HG02973 (cell line): ENCODE measurements around the gene RAB19.
"Not testable (repeated sequence)": the region's sequence is repeated elsewhere in the genome, so short reads cannot be mapped to it uniquely, and the experiment has no call there.

ENCODE experiments used
- ATAC-seq: cut with Tn5 transposase; IDR thresholded peaks from one replicate; pipeline ENCODE4 v1.9.1; 2021; ENCODE audit warnings: moderate library complexity; ENCODE audit not compliant: unreplicated experiment

Gene RAB19

GRCh38 chr7:140400381-140400780 is 3.5 kb upstream of the RAB19 start:
- ATAC-seq: no peak

- ATAC-seq: no peak
Observed at GRCh38 chr7:140402178-140402835, 1.6 kb upstream of the RAB19 start.

- ATAC-seq: no peak
Observed at GRCh38 chr7:140404565-140405065, 757 bp downstream of the RAB19 start.

GRCh38 chr7:140415361-140415760 is 11.5 kb downstream of the RAB19 start:
- ATAC-seq: no peak

- not testable (repeated sequence) for ATAC-seq
Observed at GRCh38 chr7:140415816-140416215, 12.0 kb downstream of the RAB19 start.

- no peak for ATAC-seq
Observed at GRCh38 chr7:140416560-140416959, 12.7 kb downstream of the RAB19 start.

GRCh38 chr7:140417456-140418155 is 13.7 kb downstream of the RAB19 start:
- no peak for ATAC-seq

- ATAC-seq: not testable (repeated sequence)
Observed at GRCh38 chr7:140418156-140418472, 14.3 kb downstream of the RAB19 start.

- ATAC-seq: no peak
Observed at GRCh38 chr7:140418653-140419052, 14.8 kb downstream of the RAB19 start.

- no peak for ATAC-seq
Observed at GRCh38 chr7:140421521-140421920, 17.7 kb downstream of the RAB19 start.

GRCh38 chr7:140423501-140423900 is 19.6 kb downstream of the RAB19 start:
- ATAC-seq: no peak

- ATAC-seq: no peak
Observed at GRCh38 chr7:140425718-140426117, 21.9 kb downstream of the RAB19 start.

GRCh38 chr7:140426130-140426529 is 22.3 kb downstream of the RAB19 start:
- ATAC-seq: no peak

- no peak for ATAC-seq
Observed at GRCh38 chr7:140433396-140433795, 29.5 kb downstream of the RAB19 start.

- no peak for ATAC-seq
Observed at GRCh38 chr7:140435252-140435895, 31.5 kb downstream of the RAB19 start.

- no peak for ATAC-seq
Observed at GRCh38 chr7:140439359-140439758, 35.5 kb downstream of the RAB19 start.

- ATAC-seq: no peak
Observed at GRCh38 chr7:140440593-140440992, 36.7 kb downstream of the RAB19 start.

- ATAC-seq: no peak
Observed at GRCh38 chr7:140441519-140441918, 37.7 kb downstream of the RAB19 start.

GRCh38 chr7:140446467-140446866 is 42.6 kb downstream of the RAB19 start:
- ATAC-seq: no peak

- ATAC-seq: no peak
Observed at GRCh38 chr7:140447841-140448240, 44.0 kb downstream of the RAB19 start.

GRCh38 chr7:140448781-140449480 is 45.1 kb downstream of the RAB19 start:
- ATAC-seq: no peak
